Fibroblast of lung (primary cell): ENCODE data around the gene COCH. TPM values are rescaled to one million over a fixed set of nuclear protein-coding genes. Genes with fewer than 3 reads are reported as not detected.
A peak's percentile ranks its signal among the peaks of the same experiment; 100 is the strongest.

Experiments
- DNase-seq, 2 donors: peaks; one replicate each; pipeline versions ENCODE4 v3.0.0 to v3.0.0-alpha.2; 2010; ENCODE audit warnings: low read depth in 2 of 2
- H2AFZ ChIP-seq: 2 replicates; pipeline ENCODE4 v1.5.1; 2012; ENCODE audit warnings: low read length, control low read depth, inconsistent platforms
- H3K27ac ChIP-seq: 2 replicates; pipeline ENCODE4 v1.5.1; 2011; ENCODE audit warnings: low read length, control low read depth; ENCODE audit not compliant: insufficient read depth
- H3K27me3 ChIP-seq: 2 replicates; pipeline ENCODE4 v1.5.1; 2011; ENCODE audit warnings: mild to moderate bottlenecking, low read length; ENCODE audit not compliant: control insufficient read depth, insufficient read depth
- H3K36me3 ChIP-seq: 2 replicates; pipeline ENCODE4 v1.5.1; 2011; ENCODE audit warnings: low read length; ENCODE audit not compliant: control insufficient read depth, insufficient read depth
- H3K4me1 ChIP-seq: 2 replicates; pipeline ENCODE4 v1.5.1; 2011; ENCODE audit warnings: low read length; ENCODE audit not compliant: control insufficient read depth, insufficient read depth; ENCODE audit errors: extremely low read depth
- H3K4me2 ChIP-seq: 2 replicates; pipeline ENCODE4 v1.5.1; 2011; ENCODE audit warnings: low read length, control low read depth; ENCODE audit not compliant: insufficient read depth; ENCODE audit errors: extremely low read depth
- H3K4me3 ChIP-seq, 4 experiments: fragments of 200-600 bp in 1 of 4; sonication (generic) in 1 of 4; replicated peaks in 1 of 4; 2 replicates each; pipeline ENCODE4 v1.5.1; 2011 to 2016; ENCODE audit warnings: low read length in 4 of 4, low read depth in 3 of 4, mild to moderate bottlenecking in 3 of 4, control low read depth in 2 of 4, inconsistent platforms in 1 of 4, mixed read lengths in 1 of 4; ENCODE audit not compliant: insufficient read depth in 1 of 4; ENCODE audit errors: control extremely low read depth in 1 of 4
- H3K79me2 ChIP-seq: 2 replicates; pipeline ENCODE4 v1.5.1; 2012; ENCODE audit warnings: mild to moderate bottlenecking, low read length, inconsistent platforms; ENCODE audit not compliant: control insufficient read depth, insufficient read depth
- H3K9ac ChIP-seq: 2 replicates; pipeline ENCODE4 v1.5.1; 2011; ENCODE audit warnings: mild to moderate bottlenecking, low read length, control low read depth; ENCODE audit not compliant: insufficient read depth
- H3K9me3 ChIP-seq: 2 replicates; pipeline ENCODE4 v1.5.1; 2012; ENCODE audit warnings: low read depth, low read length; ENCODE audit not compliant: control insufficient read depth, insufficient read depth
- H4K20me1 ChIP-seq: 2 replicates; pipeline ENCODE4 v1.5.1; 2011; ENCODE audit warnings: low read length; ENCODE audit not compliant: control insufficient read depth, insufficient read depth; ENCODE audit errors: extremely low read depth
- EZH2 ChIP-seq: IDR thresholded peaks from 2 replicates; pipeline ENCODE4 v1.5.1; 2012; ENCODE audit warnings: low read length, control low read depth, mild to moderate bottlenecking; ENCODE audit errors: missing control alignments
- polyA plus RNA-seq, 2 donors: library from polyadenylated mRNA; depleted of rRNA in 1 of 2; stranded (reverse) in 1 of 2; unstranded in 1 of 2; fragments of >200 nt; gene quantifications; 2 replicates each; pipeline ENCODE4 v1.2.1, GENCODE V29; 2011 to 2012; ENCODE audit warnings: missing spikeins in 1 of 2
- total RNA-seq: library from RNA; depleted of rRNA; stranded (reverse); fragments of >200 nt; gene quantifications from 2 replicates; pipeline ENCODE4 v1.2.1, GENCODE V29; 2014
- TF ChIP-seq, protein P1 (sequence below), 2 donors: IDR thresholded peaks in 1 of 2; conservative IDR thresholded peaks in 1 of 2; 1 replicate in 1 of 2; 2 replicates in 1 of 2; pipeline ENCODE4 v1.5.1; 2011 to 2012; ENCODE audit warnings: low read length in 2 of 2, control low read depth in 1 of 2, inconsistent platforms in 1 of 2, low read depth in 1 of 2, mild to moderate bottlenecking in 1 of 2

Gene COCH
- total and polyA plus RNA-seq, 2 donors (not counting 1 experiment from before 2014, with no cell fraction given): 0.33 to 0.72 TPM

DNA sequence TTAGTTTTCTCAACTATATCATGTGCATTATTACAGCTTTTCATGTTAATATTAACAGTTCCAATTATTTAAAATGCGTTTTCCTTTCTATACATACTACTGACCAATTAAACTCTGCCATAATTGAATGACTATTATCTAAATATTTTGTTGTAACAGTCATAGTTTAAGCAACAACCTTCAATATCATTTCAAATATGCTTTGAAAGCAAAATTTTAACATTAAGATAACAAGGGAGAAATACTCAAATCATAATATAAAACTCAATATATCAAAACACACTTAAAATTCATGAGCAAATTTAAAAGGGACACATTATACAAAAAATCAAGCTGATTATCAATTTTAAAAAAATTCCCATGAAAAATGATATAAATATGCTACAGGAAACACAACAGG lies 40.5 kb downstream of the COCH start:
- Histone ChIP-seq H3K36me3 (no peaks in the 10 kb centered on the region), H4K20me1 (no peaks in the 10 kb centered on the region)

DNA sequence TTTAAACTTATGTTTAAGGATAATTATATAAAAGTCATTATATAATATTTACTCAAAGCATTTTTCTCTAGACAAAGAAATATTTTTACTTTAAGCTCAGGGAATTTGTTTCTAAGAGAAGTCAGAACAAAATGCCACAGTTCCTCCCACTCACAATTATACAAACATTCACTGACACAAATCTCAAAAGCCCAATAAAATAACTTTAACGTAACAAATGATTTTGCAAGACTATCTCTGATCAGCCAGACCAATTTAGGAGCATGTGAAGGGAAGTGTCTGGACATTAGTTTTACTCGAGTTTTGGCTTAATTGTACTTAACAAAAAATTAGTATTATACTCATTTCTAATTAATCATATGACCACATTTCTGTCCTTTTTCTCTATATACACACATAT lies 41.2 kb downstream of the COCH start:
- Histone ChIP-seq H3K4me1 (no peaks in the 10 kb centered on the region), H3K4me2 (no peak overlapping the region), H3K79me2 (no peaks in the 10 kb centered on the region), H2AFZ (no peak overlapping the region), H4K20me1 (no peaks in the 10 kb centered on the region), H3K4me3 (no peak overlapping the region), H3K27me3 (no peaks in the 10 kb centered on the region), H3K36me3 (no peaks in the 10 kb centered on the region), H3K27ac (no peak overlapping the region), H3K9ac (no peak overlapping the region), H3K9me3 (no peaks in the 10 kb centered on the region)
- TF ChIP-seq, protein P1, sequence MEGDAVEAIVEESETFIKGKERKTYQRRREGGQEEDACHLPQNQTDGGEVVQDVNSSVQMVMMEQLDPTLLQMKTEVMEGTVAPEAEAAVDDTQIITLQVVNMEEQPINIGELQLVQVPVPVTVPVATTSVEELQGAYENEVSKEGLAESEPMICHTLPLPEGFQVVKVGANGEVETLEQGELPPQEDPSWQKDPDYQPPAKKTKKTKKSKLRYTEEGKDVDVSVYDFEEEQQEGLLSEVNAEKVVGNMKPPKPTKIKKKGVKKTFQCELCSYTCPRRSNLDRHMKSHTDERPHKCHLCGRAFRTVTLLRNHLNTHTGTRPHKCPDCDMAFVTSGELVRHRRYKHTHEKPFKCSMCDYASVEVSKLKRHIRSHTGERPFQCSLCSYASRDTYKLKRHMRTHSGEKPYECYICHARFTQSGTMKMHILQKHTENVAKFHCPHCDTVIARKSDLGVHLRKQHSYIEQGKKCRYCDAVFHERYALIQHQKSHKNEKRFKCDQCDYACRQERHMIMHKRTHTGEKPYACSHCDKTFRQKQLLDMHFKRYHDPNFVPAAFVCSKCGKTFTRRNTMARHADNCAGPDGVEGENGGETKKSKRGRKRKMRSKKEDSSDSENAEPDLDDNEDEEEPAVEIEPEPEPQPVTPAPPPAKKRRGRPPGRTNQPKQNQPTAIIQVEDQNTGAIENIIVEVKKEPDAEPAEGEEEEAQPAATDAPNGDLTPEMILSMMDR (conservative IDR thresholded peaks at IDR 0.05 in 1 of 2, IDR thresholded peaks at IDR 0.05 in 1 of 2; ENCODE audit: low read depth in 1 of 2, low read length in 2 of 2): no peak
- TF ChIP-seq EZH2: no peak
- no peak for DNase-seq

More for the DNA sequence above, 40.5 kb downstream of the COCH start:
- Histone ChIP-seq H3K4me1 (no peaks in the 10 kb centered on the region), H3K4me2 (no peak overlapping the region), H3K27me3 (no peaks in the 10 kb centered on the region), H3K4me3 (no peak overlapping the region), H3K9ac (no peak overlapping the region), H3K27ac (no peak overlapping the region), H2AFZ (no peak overlapping the region), H3K9me3 (no peaks in the 10 kb centered on the region), H3K79me2 (no peaks in the 10 kb centered on the region)
- TF ChIP-seq EZH2: no peak
- TF ChIP-seq, protein P1 (conservative IDR thresholded peaks at IDR 0.05 in 1 of 2, IDR thresholded peaks at IDR 0.05 in 1 of 2; ENCODE audit: low read depth in 1 of 2, low read length in 2 of 2): no peak
- no peak for DNase-seq

DNA sequence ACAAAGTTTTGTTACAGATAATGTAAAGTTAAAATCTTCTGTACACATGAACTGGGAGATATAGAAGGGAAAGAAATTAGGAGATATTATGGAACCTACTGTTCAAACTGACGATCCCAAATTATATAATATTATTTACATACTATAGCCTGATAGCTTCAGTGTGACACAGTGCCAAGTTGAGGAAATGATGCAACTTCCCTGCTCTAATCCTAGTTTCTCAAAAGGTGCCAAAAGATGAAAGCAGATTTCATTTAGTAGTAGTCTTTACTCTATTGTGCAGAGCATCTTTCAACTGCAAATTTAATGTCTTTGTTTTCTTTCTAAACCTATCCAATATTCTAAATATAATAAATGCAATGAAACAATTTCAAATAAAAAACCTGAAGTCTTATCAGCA lies 46.9 kb downstream of the COCH start:
- Histone ChIP-seq H3K9ac (no peak overlapping the region), H3K4me1 (no peaks in the 10 kb centered on the region), H3K4me3 (no peak overlapping the region), H3K27ac (no peak overlapping the region), H3K9me3 (no peaks in the 10 kb centered on the region), H3K36me3 (no peaks in the 10 kb centered on the region), H4K20me1 (no peaks in the 10 kb centered on the region), H3K79me2 (no peaks in the 10 kb centered on the region), H2AFZ (no peak overlapping the region), H3K27me3 (no peaks in the 10 kb centered on the region), H3K4me2 (no peak overlapping the region)
- peak in 1 of 2 donors; percentile 39 for DNase-seq
- TF ChIP-seq EZH2: no peak
- TF ChIP-seq, protein P1 (conservative IDR thresholded peaks at IDR 0.05 in 1 of 2, IDR thresholded peaks at IDR 0.05 in 1 of 2; ENCODE audit: low read depth in 1 of 2, low read length in 2 of 2): no peak
